ENCODE results near the gene PRAMEF1.

Gene PRAMEF1

DNA sequence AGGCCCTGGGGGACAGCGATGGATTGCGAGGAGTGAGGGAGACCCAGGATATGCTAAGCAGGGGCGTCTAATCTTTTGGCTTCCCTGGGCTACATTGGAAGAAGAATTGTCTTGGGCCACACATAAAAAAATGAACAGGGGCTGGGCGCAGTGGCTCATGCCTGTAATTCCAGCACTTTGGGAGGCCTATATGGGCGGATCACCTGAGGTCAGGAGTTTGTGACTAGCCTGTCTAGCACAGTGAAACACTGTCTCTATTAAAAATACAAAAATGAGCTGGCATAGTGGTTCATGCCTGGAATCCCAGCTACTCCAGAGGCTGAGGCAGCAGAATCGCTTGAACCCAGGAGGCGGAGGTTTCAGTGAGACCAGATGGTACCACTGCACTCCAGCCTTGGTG, 28.4 kb upstream of the PRAMEF1 start:
- DNase-seq (ENCODE audit: extremely low spot score), result no peak
- POLR2A ChIA-PET, result no interaction called here
- TF ChIP-seq CTBP1 (IDR thresholded peaks at IDR 0.05; ENCODE audit: borderline replicate concordance), result no peak
- no peak for TF ChIP-seq ARNT (IDR thresholded peaks at IDR 0.05)
- TF ChIP-seq FOXA1 (IDR thresholded peaks at IDR 0.05), result no peak
- TF ChIP-seq TARDBP (IDR thresholded peaks at IDR 0.05), result no peak
- CTCF ChIA-PET, result interaction anchor here (0.7 kb wide), 1 partner anchor 912 kb away, joined by 5 read pairs; no protein-coding TSS in a partner anchor

DNA sequence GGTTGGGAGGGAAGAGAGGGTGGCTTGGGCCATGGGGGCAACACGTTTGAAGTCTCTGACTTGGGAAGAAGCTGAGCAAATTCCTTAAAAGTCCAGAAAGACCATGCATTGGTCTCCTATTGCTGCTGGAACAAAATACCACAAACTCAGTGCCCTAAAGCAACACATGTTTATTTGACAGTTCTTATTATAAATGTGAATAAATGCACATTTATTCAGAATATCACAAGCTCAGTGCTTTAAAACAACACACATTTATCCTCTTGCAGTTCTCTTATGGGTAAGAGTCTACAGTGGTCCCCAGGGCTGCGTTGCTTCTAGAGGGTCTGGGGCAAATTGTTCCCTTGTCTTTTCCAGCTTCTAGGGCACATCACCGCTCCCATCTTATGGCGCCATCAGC, 27.7 kb upstream of the PRAMEF1 start:
- no peak for DNase-seq (ENCODE audit: extremely low spot score)
- ChIA-PET CTCF (no interaction called here), POLR2A (no interaction called here)
- no peak for TF ChIP-seq TARDBP (IDR thresholded peaks at IDR 0.05)
- no peak for TF ChIP-seq BHLHE40 (IDR thresholded peaks at IDR 0.05; ENCODE audit: borderline replicate concordance)
- no peak for TF ChIP-seq LEF1 (IDR thresholded peaks at IDR 0.05; ENCODE audit: borderline replicate concordance)
- TF ChIP-seq NFRKB (IDR thresholded peaks at IDR 0.05), result no peak

DNA sequence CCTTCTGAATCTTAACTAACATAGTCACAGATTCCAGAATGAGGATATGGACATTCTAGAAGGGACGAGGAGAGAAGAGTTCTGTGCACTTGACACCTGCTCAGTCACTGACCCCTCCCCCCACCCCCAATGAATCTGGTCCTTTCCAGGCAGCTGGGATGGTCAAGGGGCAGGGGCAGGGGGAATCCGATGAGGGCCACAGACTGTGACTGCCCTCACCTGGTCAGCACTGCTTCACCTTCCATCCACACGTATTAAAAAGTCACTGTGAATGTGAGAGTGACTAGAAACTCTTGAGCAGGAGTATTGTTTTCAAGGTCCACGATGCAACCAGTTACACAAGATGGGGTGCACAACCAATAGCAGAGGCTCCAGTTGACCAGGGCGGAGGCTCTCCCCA, 27.2 kb upstream of the PRAMEF1 start:
- CTCF ChIA-PET, result no interaction called here
- no peak for DNase-seq (ENCODE audit: extremely low spot score)
- POLR2A ChIA-PET, result no interaction called here

DNA sequence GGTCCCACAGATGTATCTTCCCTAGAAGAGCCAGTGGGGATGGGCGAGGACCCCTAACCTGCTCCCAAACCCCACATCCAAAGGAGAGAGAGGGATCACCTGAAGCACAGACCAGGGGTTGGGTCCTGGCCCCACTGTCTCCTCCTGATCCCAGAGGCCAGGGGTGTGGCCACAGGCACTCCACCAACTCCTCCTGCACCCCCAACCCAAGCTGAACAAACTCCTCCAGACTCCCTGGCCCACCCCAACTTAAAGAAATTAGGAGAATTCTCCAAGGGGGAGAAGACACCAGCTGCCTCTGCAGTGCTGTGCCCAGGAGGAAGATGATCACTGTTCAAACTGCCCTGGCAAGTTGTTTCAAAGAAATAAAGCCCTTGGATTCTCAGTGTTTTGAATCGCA, 22.2 kb upstream of the PRAMEF1 start:
- CTCF ChIA-PET, result no interaction called here
- no peak for TF ChIP-seq BHLHE40 (IDR thresholded peaks at IDR 0.05; ENCODE audit: borderline replicate concordance)
- TF ChIP-seq ELF4 (IDR thresholded peaks at IDR 0.05), result no peak
- no peak for TF ChIP-seq SP1 (IDR thresholded peaks at IDR 0.05)
- TF ChIP-seq FOXK2 (IDR thresholded peaks at IDR 0.05), result no peak
- TF ChIP-seq, protein P1, sequence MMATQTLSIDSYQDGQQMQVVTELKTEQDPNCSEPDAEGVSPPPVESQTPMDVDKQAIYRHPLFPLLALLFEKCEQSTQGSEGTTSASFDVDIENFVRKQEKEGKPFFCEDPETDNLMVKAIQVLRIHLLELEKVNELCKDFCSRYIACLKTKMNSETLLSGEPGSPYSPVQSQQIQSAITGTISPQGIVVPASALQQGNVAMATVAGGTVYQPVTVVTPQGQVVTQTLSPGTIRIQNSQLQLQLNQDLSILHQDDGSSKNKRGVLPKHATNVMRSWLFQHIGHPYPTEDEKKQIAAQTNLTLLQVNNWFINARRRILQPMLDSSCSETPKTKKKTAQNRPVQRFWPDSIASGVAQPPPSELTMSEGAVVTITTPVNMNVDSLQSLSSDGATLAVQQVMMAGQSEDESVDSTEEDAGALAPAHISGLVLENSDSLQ (IDR thresholded peaks at IDR 0.05), result no peak
- TF ChIP-seq CTBP1 (IDR thresholded peaks at IDR 0.05; ENCODE audit: borderline replicate concordance), result no peak
- TF ChIP-seq ZNF384 (IDR thresholded peaks at IDR 0.05), result no peak
- no peak for TF ChIP-seq TARDBP (IDR thresholded peaks at IDR 0.05)
- no peak for TF ChIP-seq NFRKB (IDR thresholded peaks at IDR 0.05)
- TF ChIP-seq SUZ12 (IDR thresholded peaks at IDR 0.05), result no peak
- no peak for TF ChIP-seq FOXA1 (IDR thresholded peaks at IDR 0.05)

More for the DNA sequence above, 27.2 kb upstream of the PRAMEF1 start:
- TF ChIP-seq TARDBP (IDR thresholded peaks at IDR 0.05), result no peak
- TF ChIP-seq ELF4 (IDR thresholded peaks at IDR 0.05), result no peak
- TF ChIP-seq NFRKB (IDR thresholded peaks at IDR 0.05), result no peak
- no peak for TF ChIP-seq BHLHE40 (IDR thresholded peaks at IDR 0.05; ENCODE audit: borderline replicate concordance)
- TF ChIP-seq HDGF (IDR thresholded peaks at IDR 0.05; ENCODE audit: borderline replicate concordance), result no peak
- TF ChIP-seq ARNT (IDR thresholded peaks at IDR 0.05), result no peak
- TF ChIP-seq, protein P1 (IDR thresholded peaks at IDR 0.05), result no peak
- TF ChIP-seq ZNF384 (IDR thresholded peaks at IDR 0.05), result no peak
- TF ChIP-seq L3MBTL2 (conservative IDR thresholded peaks at IDR 0.05), result no peak
- TF ChIP-seq FOXM1 (IDR thresholded peaks at IDR 0.05; ENCODE audit: borderline replicate concordance), result no peak
- no peak for TF ChIP-seq CTBP1 (IDR thresholded peaks at IDR 0.05; ENCODE audit: borderline replicate concordance)
- no peak for TF ChIP-seq SUZ12 (IDR thresholded peaks at IDR 0.05)
- no peak for TF ChIP-seq FOXA1 (IDR thresholded peaks at IDR 0.05)
- no peak for TF ChIP-seq SP1 (IDR thresholded peaks at IDR 0.05)
- no peak for TF ChIP-seq LEF1 (IDR thresholded peaks at IDR 0.05; ENCODE audit: borderline replicate concordance)

DNA sequence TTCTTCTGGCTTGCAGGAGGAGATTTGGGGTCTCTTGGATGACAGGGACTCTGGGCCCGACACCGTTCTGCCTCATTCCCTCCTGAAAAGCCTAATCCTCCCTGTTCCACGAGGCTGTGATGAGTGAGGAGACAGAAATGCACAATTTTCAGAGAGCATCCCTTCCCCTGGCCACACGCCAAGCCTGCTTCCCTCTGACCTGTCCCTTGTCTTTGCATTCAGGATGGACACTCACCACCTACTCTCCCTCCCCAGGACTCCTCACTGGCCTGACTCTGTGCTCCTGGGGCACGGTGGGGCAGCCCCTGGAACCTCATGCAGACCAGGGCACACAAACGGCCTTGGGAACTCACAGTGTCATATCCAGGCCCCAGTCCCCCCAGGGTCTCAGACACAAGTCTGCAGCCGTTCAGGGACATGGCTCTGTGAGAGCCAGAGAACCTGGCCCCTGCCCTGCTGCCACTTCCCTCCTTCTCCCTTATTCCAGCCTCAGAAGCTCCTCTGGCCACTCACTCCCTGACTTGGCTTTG, 21.2 kb upstream of the PRAMEF1 start:
- no peak for TF ChIP-seq CTBP1 (IDR thresholded peaks at IDR 0.05; ENCODE audit: borderline replicate concordance)
- TF ChIP-seq HDGF (IDR thresholded peaks at IDR 0.05; ENCODE audit: borderline replicate concordance), result no peak
- no peak for TF ChIP-seq SUZ12 (IDR thresholded peaks at IDR 0.05)
- TF ChIP-seq SP1 (IDR thresholded peaks at IDR 0.05), result no peak
- TF ChIP-seq, protein P1 (IDR thresholded peaks at IDR 0.05), result no peak
- no peak for TF ChIP-seq FOXA1 (IDR thresholded peaks at IDR 0.05)
- no peak for TF ChIP-seq FOXK2 (IDR thresholded peaks at IDR 0.05)
- no peak for TF ChIP-seq L3MBTL2 (conservative IDR thresholded peaks at IDR 0.05)
- no peak for TF ChIP-seq ELF4 (IDR thresholded peaks at IDR 0.05)
- no peak for TF ChIP-seq LEF1 (IDR thresholded peaks at IDR 0.05; ENCODE audit: borderline replicate concordance)
- no peak for TF ChIP-seq BHLHE40 (IDR thresholded peaks at IDR 0.05; ENCODE audit: borderline replicate concordance)
- TF ChIP-seq FOXM1 (IDR thresholded peaks at IDR 0.05; ENCODE audit: borderline replicate concordance), result no peak
- no peak for DNase-seq (ENCODE audit: extremely low spot score)
- POLR2A ChIA-PET, result no interaction called here
- CTCF ChIA-PET, result no interaction called here

More for the DNA sequence above, 22.2 kb upstream of the PRAMEF1 start:
- DNase-seq (ENCODE audit: extremely low spot score), result no peak
- POLR2A ChIA-PET, result no interaction called here

DNA sequence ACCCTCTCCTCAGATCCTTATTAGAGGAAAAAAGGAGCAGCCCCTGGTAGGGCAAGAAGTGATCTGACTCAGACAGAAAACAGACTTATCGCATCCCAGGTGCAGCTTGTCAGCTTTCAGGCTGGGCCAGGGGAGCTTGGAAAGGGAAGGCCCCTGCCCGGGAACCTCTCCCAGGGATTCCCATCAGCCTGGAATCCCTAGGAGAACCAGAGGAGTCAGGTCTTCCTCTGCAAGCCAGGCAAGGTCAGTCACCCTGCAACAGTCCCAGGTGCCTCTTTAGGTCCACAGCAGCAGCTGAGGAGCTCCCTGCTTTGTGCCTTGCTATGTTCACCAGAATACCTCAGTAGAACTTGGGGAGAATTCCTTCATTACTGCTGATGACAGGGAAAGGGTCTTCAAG, 20.6 kb upstream of the PRAMEF1 start:
- DNase-seq (ENCODE audit: extremely low spot score), result no peak
- CTCF ChIA-PET, result no interaction called here
- TF ChIP-seq FOXA1 (IDR thresholded peaks at IDR 0.05), result no peak
- TF ChIP-seq ZNF384 (IDR thresholded peaks at IDR 0.05), result no peak
- TF ChIP-seq TARDBP (IDR thresholded peaks at IDR 0.05), result no peak
- no peak for TF ChIP-seq SUZ12 (IDR thresholded peaks at IDR 0.05)
- TF ChIP-seq CTBP1 (IDR thresholded peaks at IDR 0.05; ENCODE audit: borderline replicate concordance), result no peak
- TF ChIP-seq FOXK2 (IDR thresholded peaks at IDR 0.05), result no peak
- TF ChIP-seq, protein P1 (IDR thresholded peaks at IDR 0.05), result no peak
- TF ChIP-seq ARNT (IDR thresholded peaks at IDR 0.05), result no peak
- no peak for TF ChIP-seq SP1 (IDR thresholded peaks at IDR 0.05)
- TF ChIP-seq HDGF (IDR thresholded peaks at IDR 0.05; ENCODE audit: borderline replicate concordance), result no peak
- no peak for TF ChIP-seq NFRKB (IDR thresholded peaks at IDR 0.05)
- no peak for TF ChIP-seq BHLHE40 (IDR thresholded peaks at IDR 0.05; ENCODE audit: borderline replicate concordance)
- TF ChIP-seq FOXM1 (IDR thresholded peaks at IDR 0.05; ENCODE audit: borderline replicate concordance), result no peak
- no peak for TF ChIP-seq LEF1 (IDR thresholded peaks at IDR 0.05; ENCODE audit: borderline replicate concordance)
- TF ChIP-seq L3MBTL2 (conservative IDR thresholded peaks at IDR 0.05), result no peak
- TF ChIP-seq ELF4 (IDR thresholded peaks at IDR 0.05), result no peak
- POLR2A ChIA-PET, result no interaction called here
